NCI-H748 treated with DMSO at 0.1 percent for 48 hours (cell line): ENCODE data around the gene OR5C1.

ENCODE experiments used
- DNase-seq: peaks from one replicate; lab custom pipeline; 2025; lab: John Stamatoyannopoulos, UW

Gene OR5C1

DNA sequence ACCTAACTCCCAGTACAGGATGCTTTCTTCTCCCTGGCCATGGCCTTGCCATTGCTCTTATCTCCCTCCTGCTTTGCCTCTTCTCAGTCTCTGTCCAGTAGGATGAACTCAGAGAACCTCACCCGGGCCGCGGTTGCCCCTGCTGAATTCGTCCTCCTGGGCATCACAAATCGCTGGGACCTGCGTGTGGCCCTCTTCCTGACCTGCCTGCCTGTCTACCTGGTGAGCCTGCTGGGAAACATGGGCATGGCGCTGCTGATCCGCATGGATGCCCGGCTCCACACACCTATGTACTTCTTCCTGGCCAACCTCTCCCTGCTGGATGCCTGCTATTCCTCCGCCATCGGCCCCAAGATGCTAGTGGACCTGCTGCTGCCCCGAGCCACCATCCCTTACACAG is at the start of gene OR5C1:
Gene OR5C1 (plus strand): TSS at position 103 of the 400 bp plus-strand sequence. CDS start 0 bp downstream, at position 103.
- DNase-seq, result no peak

DNA sequence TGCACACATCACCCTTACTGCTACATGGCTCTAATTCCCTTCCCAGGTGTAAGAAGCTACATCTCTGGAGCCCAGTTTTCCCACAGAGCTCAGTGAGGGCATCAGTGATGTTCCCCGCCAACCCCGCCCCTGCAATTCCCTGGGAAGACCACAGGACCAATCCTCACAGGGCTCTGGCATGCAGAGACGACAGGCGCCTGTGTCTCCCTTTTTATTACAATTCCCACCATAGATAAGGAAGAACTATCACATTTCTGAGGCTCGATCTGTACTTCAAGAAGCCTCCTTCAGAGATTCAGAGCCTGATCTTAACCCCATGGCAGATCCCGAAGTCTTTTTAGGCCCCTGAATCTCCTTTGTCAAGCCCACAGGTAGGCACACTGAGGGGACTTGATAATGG is 46.7 kb upstream of the OR5C1 start, which contains the start of gene OR1L6:
Gene OR1L6 (plus strand): TSS at position 301 of the 400 bp plus-strand sequence. CDS start 7,545 bp downstream, outside the sequence.
- DNase-seq, result no peak

DNA sequence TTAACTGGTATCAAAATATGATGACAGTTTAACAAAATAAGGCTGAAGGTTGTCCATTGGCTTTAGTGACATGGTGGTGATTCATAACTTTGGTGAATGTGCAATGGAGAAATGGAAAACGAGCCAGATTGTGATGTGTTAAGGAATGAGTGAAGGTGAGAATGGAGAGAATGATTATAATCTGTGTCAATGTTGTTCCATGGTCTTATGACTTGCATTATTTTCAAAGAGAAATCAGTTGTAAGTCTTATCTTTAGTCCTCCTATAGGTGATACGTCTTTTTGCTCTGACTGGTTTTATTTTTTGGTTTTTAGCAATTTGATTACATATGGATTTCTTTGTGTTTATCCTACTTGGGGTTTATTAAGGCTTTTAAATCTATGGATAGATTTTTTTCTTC is 33.9 kb upstream of the OR5C1 start:
- no peak for DNase-seq

DNA sequence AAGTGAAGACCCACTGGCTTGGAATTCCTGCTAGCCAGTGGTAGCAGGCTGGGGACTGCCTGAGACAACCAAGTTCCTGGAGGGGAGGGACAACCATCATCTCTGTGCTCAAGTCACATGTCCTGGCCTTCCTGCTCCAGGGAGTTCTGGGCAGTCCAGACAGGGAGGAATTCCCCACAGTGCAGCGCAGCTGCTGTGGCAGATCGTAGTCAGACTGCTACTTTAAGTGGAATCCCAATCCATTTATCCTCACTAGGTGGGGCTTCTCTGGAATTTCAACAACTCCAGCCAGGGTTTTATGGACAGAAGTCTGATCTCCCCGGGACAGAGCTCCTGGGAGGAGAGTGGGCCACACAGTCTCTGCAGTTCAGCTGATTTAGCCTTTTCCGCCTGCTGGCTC is 20.9 kb upstream of the OR5C1 start:
- no peak for DNase-seq

DNA sequence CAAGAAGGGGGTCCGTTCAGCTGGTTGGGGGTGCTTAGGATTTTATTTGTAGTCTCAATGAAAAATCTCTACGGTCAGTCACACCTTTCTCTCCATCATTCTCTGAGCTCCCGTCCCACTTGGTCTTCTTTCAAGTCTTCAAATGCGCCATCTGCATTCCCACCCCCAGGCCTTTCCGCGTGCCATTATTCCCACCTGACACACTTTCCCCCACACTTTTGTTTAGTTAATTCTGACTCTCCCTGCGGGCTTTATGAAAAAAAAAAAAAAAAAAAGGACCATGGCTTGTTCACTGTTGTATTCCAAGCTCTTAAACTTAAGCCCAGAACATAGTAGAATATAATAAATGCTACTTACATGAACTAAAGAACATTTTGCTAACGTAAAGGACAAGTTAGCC is 11.7 kb upstream of the OR5C1 start:
- DNase-seq, result no peak

DNA sequence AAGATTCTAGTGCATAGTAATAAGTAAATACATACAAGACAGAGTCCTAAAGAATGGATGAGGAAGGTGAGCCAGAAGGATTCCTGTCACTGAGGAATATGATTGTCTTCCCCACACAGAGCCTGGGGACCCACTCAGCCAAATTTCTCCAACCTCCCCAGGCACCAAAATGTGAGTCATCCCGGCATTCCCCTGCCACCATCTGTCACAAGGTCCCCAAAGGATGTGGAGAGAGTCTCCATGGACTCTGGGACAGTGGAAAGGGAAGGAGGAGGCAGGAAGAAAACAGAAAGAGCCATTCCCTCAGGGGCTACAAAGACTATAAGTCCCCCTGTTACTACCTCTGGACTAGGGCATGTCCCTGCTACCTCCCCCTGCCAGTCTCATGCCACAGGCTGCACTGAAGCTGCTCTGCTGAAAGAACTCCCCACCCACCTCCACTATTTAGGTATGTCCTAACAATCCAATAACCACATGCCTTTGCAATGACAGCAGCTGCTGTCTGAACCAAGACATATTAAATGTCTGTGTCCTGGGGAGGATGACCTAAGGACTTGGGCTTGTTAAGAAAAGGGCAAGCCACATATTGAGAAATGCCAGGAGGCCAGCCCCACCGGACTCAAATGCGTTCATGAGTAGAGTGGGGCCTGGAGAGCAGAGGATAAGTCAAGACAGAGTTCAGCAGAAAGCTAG is 10.7 kb upstream of the OR5C1 start:
- DNase-seq, result no peak

DNA sequence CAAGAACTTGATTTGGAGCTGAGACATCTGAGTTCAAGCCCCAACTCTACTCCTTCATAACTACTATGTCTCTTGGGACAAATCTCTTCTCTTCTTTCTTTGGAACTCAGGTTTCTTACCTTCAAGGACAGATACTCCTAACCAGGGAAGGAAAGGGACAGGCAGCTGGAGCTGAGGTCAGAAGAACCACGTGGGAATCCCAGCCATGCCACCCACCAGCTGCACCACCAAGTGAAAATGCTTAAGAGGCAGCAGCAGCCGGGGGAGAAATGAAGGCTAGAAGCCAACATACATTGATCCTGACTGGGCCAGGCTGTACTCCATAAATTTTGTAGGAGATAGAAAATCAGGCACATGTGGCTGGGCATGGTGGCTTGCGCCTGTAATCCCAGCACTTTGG is 9.6 kb upstream of the OR5C1 start:
- DNase-seq, result no peak

DNA sequence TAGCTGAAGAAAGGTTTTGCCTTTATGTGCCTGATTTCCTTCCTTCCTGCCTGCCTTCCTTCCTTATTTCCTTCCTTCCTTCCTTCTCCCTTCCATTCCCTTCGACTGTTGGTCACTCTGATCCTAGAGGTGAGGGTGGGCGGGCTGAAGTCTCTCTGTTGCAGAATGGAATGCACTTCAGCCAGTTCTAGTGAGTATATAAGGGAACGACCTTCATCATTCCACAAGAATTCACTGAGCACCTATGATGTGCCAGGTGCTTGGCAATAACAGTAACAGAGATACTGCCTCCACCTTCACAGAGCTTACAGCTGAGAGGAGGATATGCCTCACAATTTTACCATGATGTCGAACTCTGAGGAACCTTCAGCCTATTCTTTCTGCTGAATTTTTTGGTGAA is 8.7 kb upstream of the OR5C1 start:
- DNase-seq, result no peak

DNA sequence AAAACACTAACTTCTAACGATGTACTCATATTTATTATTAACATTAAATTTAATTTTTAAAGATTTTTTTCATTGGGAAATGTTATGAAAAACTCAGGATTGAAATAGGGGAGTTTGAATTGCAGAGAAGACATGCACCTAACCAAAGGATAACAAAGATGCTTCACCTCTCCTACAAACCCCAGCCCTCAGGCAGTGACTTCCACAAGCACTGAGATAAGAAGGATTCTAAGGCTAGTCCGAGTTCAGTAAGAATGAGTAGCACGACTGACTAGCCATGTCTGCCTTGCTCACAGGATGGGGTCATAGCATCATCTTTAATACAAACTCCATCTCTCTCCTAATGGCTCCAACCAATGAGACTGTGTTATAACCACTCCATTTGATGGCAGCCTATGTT is 7.1 kb upstream of the OR5C1 start:
- no peak for DNase-seq

DNA sequence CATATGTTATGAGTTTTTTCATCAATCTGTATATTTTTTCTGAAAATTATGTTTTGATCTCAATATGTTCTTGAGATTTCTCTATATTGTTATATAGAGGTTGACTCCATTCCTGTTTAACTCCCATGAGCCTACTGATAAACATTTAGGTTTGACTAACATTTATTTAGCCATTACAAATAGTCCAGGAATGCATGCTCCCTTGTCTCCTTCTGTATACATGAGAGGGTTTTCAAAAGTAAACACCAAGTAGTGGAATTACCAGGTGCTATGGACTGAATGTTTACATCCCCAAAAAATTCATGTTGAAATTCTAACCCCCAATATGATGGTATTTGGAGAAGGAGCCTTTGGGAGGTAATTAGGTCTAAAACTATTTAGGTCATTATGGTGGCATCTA is 3.5 kb upstream of the OR5C1 start:
- DNase-seq, result no peak

DNA sequence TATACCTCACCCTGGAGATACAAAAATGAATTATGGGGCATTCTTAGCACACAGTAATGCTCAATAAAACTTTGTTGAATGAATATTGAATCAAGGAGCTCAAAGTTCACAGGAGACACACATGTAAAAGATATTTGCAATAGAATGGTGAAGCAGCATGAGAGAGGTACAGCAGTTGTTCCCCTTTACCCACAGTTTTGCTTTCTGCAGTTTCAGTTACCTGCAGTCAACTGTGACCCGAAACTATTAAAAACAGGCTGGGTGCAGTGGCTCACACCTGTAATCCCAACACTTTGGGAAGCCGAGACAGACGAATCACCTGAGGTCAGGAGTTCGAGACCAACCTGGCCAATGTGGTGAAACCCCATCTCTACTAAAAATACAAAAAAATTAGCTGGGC is 2.4 kb upstream of the OR5C1 start:
- DNase-seq, result no peak

DNA sequence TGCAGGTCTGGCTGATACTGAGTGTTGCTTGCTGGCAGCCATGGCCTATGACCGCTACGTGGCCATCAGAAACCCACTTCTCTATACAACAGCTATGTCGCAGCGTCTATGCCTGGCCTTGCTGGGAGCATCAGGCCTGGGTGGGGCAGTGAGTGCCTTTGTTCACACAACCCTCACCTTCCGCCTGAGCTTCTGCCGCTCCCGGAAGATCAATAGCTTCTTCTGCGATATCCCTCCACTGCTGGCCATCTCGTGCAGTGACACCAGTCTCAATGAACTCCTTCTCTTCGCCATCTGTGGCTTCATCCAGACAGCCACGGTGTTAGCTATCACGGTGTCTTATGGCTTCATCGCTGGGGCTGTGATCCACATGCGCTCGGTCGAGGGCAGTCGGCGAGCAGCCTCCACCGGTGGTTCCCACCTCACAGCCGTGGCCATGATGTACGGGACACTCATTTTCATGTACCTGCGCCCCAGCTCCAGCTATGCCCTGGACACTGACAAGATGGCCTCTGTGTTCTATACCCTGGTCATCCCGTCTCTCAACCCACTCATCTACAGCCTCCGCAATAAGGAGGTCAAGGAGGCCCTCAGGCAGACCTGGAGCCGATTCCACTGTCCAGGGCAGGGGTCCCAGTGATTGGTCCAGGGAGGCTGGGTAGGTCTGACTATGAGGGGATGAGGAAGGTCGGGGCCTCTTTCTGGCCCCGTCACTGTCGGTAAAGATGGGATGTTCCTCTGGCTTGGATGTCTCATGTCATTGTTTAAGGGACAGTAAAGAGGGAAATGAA is 718 bp downstream of the OR5C1 start:
- DNase-seq, result no peak

DNA sequence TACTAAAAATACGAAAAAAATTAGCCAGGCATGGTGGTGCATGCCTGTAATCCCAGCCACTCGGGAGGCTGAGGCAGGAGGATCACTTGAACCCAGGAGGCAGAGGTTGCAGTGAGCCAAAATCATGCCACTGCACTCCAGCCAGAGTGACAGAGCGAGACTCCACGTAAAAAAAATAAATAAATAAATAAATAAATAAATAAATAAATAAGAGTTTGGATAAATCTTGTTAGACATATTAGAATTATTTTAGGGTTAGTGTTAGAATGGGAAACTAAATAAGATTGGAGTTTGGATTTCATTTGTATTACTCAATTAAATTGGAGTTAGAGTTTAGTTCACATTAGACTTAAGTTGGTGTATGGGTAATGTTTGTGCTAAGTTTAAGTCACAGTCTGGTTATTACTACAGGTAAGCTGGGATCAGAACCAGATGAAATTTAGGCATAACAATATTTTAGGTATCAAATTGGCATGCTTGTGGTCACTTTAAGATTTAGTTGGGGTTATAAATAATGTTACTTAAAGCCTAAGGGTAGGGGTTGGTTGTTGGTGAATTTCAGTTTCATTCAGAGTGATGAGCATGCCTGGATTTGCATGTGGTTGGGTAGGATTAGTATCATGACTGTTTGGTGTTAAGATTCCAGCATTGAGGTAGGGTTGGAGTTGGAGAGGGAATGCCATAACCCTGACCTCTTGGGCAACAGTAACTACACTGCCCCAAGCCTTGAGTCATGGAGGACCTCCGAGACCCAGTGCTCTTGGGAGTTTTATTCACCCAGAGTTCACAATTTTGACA is 3.3 kb downstream of the OR5C1 start:
- DNase-seq, result no peak

DNA sequence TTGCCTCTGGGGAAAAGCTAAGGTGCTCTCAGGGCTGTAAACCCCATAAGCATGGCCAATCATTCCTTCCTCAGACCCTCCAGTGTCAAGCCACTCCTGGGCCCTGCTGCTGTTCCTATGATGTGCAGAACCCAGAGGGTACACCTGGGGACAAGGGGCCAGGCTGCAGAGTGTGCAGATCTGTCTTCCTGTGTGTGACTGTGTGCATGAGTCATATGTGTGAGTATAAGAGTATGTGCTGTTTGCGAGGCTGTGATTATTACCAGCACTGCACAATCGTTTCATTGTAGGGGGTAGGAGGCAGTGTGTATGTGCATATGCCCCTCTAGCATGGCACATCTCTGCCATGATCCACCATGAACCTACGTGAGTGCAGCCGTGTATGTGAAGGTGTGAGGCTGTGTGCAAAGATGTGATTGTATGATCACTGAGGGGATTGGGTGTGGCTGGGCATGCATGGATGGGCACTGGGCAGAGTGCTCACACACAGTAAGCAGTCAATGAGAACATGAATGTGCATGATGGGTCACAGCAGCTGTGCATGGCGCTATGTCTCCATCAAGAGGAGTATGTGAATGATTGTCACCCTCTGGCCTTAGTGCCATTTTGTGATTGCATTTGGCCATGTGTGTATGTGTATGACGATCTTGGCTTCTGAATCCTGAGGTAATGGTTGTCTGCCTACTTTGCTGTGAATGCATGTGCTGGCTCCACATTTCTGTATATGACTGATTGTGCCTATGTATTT is 8.8 kb downstream of the OR5C1 start:
- no peak for DNase-seq

DNA sequence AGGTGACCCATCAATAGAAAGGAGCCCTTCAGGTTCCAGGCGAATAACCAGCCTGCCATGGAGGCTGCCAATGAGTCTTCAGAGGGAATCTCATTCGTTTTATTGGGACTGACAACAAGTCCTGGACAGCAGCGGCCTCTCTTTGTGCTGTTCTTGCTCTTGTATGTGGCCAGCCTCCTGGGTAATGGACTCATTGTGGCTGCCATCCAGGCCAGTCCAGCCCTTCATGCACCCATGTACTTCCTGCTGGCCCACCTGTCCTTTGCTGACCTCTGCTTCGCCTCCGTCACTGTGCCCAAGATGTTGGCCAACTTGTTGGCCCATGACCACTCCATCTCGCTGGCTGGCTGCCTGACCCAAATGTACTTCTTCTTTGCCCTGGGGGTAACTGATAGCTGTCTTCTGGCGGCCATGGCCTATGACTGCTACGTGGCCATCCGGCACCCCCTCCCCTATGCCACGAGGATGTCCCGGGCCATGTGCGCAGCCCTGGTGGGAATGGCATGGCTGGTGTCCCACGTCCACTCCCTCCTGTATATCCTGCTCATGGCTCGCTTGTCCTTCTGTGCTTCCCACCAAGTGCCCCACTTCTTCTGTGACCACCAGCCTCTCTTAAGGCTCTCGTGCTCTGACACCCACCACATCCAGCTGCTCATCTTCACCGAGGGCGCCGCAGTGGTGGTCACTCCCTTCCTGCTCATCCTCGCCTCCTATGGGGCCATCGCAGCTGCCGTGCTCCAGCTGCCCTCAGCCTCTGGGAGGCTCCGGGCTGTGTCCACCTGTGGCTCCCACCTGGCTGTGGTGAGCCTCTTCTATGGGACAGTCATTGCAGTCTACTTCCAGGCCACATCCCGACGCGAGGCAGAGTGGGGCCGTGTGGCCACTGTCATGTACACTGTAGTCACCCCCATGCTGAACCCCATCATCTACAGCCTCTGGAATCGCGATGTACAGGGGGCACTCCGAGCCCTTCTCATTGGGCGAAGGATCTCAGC is 11.6 kb downstream of the OR5C1 start, which contains the start of gene OR1K1:
Gene OR1K1 (plus strand): TSS at position 58 of the 995 bp plus-strand sequence. CDS start 0 bp downstream, at position 58.
- no peak for DNase-seq

DNA sequence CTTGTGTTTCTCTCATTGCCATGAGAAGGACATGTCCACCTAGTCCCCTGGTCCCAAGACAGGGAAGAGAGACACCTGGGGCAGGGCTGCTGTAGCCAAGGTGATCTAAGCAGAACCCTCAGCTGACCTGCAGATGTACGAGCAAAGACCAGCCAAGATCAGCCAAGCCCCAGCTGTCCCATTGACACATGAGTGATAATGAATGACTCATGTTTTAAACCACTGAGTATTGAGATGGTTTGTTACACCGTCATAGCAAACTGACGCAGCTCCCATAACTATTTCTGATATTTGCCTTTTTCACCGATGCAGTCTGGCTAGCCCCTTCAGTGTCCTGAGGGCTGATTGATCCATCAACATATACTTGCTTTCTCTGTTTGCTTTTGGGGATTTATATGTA is 17.9 kb downstream of the OR5C1 start:
- no peak for DNase-seq

DNA sequence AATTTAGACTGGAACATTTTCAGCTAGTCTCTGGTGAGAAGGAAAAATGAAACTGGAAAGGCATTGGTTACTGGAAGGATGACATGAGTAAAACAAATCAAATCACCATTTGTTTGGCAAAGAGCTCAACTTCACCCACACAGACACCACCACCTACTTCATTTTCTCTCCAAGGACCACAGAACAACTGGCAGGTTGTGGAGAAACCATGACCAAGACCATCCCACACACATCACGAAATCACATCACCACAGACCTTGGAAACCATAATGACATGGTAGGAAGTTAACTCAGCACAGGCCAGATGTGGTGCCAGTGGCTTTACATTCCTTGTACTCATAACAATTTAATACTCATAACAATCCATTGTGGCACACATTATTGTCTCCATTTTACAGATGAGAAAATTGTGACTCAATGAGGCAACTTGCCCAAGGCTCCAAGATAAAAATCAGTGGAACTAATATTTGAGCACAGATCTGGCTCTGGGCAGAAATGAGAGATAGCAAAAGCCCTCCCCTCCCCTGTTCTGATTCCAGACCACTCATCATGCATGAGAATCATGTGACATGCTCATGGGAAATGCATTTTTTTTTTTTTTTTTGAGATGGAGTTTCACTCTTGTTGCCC is 18.7 kb downstream of the OR5C1 start:
- no peak for DNase-seq

DNA sequence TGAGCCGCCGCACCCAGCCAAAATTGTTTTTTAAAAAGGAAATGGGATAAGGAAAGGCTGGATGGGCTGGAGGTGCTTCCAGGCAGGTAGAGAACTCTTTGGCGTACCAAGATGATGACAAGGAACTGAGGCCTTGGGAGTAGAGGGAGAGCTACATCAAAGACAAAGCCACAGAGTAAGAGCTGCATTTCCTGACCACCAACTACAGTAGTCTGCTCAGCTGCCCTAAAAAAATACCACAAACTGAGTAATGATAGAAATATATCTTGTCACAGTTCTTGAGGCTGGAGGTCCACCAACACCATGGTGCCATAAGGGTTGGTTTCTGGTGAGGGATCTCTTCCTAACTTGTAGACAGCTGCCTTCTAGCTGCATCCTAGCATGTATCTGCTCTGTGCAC is 19.4 kb downstream of the OR5C1 start:
- no peak for DNase-seq

DNA sequence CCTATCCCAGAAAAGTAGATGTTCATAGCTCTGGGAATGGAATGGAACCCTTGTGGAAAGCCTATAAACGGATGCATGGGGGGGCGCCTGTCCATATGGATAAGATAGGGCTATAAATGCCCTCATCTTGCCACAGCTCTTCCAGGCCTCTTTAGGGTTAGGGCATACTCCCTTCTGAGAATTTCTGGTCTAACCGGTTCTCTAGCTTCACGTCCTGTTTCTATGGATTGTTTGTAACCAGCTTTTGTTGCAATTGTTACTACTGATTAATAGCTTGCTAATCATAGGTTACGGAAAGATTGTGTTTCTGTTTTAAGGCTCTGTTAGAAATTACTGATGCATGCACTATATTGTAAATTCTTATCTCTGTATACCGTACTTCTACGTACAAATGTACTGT is 20.5 kb downstream of the OR5C1 start:
- peak; percentile 95 for DNase-seq

DNA sequence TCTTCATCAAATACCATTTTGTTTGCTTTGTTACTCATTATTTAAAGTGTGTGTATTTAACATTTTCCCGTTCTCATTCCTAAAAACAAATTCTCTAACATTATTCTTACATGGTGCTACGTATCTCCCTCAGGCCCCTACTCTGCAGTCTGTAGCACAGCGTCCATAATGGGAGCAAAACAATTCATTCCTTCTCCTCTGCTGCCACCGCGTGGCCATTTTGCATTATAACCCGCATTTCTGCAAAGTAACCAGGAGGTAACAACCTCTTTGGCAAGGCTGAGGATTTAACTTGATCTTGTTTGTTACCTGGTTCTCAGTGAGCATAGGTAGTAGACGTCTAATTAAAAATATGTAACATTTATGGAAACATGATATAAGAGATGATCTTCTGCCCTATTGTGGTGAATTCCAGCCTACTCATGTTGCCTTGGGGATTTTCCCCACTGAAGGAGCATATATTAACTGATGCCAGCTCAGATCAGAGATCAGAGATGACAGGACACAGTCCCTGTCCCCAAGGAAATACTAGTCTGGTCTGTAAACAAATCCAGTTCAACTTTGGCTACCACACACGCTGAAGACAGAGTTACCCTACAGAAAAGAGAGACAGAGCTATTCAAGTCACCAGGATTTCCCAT is 21.7 kb downstream of the OR5C1 start:
- DNase-seq, result peak; percentile 85
